Gastroesophageal sphincter (tissue), 3 donors: ENCODE data around the gene SLC39A11.

Experiments used
- POLR2A ChIP-seq, 2 donors: fragments of 450-650 bp; IDR thresholded peaks; one replicate each; pipeline ENCODE4 v1.6.1; 2017; ENCODE audit warnings: antibody characterized with exemption in 2 of 2, mild to moderate bottlenecking in 2 of 2, moderate library complexity in 1 of 2
- TF ChIP-seq, protein P1 (sequence below), 4 experiments: fragments of 200-600 bp in 2 of 4; fragments of 450-650 bp in 2 of 4; sonication (generic) in 1 of 4; IDR thresholded peaks; one replicate each; pipeline ENCODE4 v1.5.1; 2017 to 2019; ENCODE audit warnings: antibody characterized with exemption in 4 of 4, mild to moderate bottlenecking in 2 of 4, moderate library complexity in 2 of 4

DNA sequence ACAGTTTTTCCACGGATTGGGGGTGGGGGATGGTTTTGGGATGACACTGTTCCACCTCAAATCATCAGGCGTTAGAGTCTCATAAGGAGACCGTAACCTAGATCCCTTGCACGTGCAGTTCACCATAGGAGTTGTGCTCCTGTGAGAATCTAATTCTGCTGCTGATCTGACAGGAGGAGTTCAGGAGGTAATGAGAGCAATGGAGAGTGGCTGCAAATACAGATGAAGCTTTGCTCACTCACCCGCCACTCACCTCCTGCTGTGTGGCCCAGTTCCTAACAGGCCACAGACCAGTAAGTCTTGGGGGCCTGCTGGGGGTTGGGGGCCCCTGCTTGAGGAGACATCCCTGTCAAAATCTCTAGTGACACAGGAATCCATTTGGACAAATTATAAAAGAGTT lies 29.8 kb downstream of the SLC39A11 start:
- no peak for TF ChIP-seq POLR2A (IDR thresholded peaks at IDR 0.05)
- TF ChIP-seq, protein P1, sequence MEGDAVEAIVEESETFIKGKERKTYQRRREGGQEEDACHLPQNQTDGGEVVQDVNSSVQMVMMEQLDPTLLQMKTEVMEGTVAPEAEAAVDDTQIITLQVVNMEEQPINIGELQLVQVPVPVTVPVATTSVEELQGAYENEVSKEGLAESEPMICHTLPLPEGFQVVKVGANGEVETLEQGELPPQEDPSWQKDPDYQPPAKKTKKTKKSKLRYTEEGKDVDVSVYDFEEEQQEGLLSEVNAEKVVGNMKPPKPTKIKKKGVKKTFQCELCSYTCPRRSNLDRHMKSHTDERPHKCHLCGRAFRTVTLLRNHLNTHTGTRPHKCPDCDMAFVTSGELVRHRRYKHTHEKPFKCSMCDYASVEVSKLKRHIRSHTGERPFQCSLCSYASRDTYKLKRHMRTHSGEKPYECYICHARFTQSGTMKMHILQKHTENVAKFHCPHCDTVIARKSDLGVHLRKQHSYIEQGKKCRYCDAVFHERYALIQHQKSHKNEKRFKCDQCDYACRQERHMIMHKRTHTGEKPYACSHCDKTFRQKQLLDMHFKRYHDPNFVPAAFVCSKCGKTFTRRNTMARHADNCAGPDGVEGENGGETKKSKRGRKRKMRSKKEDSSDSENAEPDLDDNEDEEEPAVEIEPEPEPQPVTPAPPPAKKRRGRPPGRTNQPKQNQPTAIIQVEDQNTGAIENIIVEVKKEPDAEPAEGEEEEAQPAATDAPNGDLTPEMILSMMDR (IDR thresholded peaks at IDR 0.05): no peak
